Left lobe of liver (tissue), 2 donors: ENCODE data around the gene MRPS35. TPM values are rescaled to one million over a fixed set of nuclear protein-coding genes. Genes with fewer than 3 reads are reported as not detected.
A peak's percentile ranks its signal among the peaks of the same experiment; 100 is the strongest.

Experiments
- ATAC-seq: fragments of 200-7000 bp; cut with Tn5 transposase; one replicate; pipeline ENCODE4 v1.9.1; 2020; ENCODE audit warnings: mild to moderate bottlenecking, moderate library complexity
- DNase-seq: peaks from one replicate; pipeline ENCODE4 v3.0.0-alpha.2; 2020; ENCODE audit warnings: low spot score
- total RNA-seq: library from RNA; stranded (reverse); gene quantifications from one replicate; pipeline ENCODE4 v1.2.1, GENCODE V29; 2021
- donor health status: DM: no; HTN: no; CAD: no; lungs with moderate emphysema.
- donor health status: DM: no; HTN: yes; CAD: no.

The MRPS35 gene
- total RNA-seq, 1 donor from 2014 or later: 32.1 TPM

- no peak for DNase-seq
- ATAC-seq: no peak
Observed at GRCh38 chr12:27771481-27772327, 61.1 kb downstream of the MRPS35 start.

- ATAC-seq (no peak), DNase-seq (no peak)
Observed at GRCh38 chr12:27772328-27773049, 61.9 kb downstream of the MRPS35 start.

GRCh38 chr12:27777141-27777540, 66.5 kb downstream of the MRPS35 start:
- no peak for DNase-seq
- ATAC-seq: no peak

GRCh38 chr12:27778206-27778605, 67.6 kb downstream of the MRPS35 start:
- no peak for ATAC-seq

GRCh38 chr12:27779416-27779919, 68.8 kb downstream of the MRPS35 start:
- DNase-seq (no peak), ATAC-seq (no peak)

More at GRCh38 chr12:27778206-27778605, 67.6 kb downstream of the MRPS35 start:
- DNase-seq: no peak

GRCh38 chr12:27779920-27780611, 69.4 kb downstream of the MRPS35 start, which contains the start of the genes KLHL42 and MANSC4:
KLHL42 (plus strand) TSS chr12:27780233; CDS start chr12:27780331, 98 bp downstream.
MANSC4 (minus strand) TSS chr12:27780236; CDS start chr12:27771276, 8,960 bp downstream.
- DNase-seq (peak; percentile 78), ATAC-seq (peak; percentile 95)

- DNase-seq (no peak), ATAC-seq (peak; percentile 62)
Observed at GRCh38 chr12:27780612-27781408, 70.2 kb downstream of the MRPS35 start.

GRCh38 chr12:27781680-27782079, 71.0 kb downstream of the MRPS35 start:
- ATAC-seq (no peak), DNase-seq (no peak)

- no peak for DNase-seq
- no peak for ATAC-seq
Observed at GRCh38 chr12:27782481-27782880, 71.8 kb downstream of the MRPS35 start.

- no peak for DNase-seq
- ATAC-seq: no peak
Observed at GRCh38 chr12:27785882-27786570, 75.4 kb downstream of the MRPS35 start.

- DNase-seq: no peak
- no peak for ATAC-seq
Observed at GRCh38 chr12:27787559-27787958, 76.9 kb downstream of the MRPS35 start.

GRCh38 chr12:27790179-27790578, 79.5 kb downstream of the MRPS35 start:
- DNase-seq (no peak), ATAC-seq (no peak)

- DNase-seq: no peak
- ATAC-seq: no peak
Observed at GRCh38 chr12:27794818-27795584, 84.4 kb downstream of the MRPS35 start.

GRCh38 chr12:27796128-27796527, 85.5 kb downstream of the MRPS35 start:
- DNase-seq: no peak
- no peak for ATAC-seq

GRCh38 chr12:27797301-27798025, 86.8 kb downstream of the MRPS35 start:
- DNase-seq (no peak), ATAC-seq (no peak)

GRCh38 chr12:27800819-27801218, 90.2 kb downstream of the MRPS35 start:
- ATAC-seq: no peak
- DNase-seq: no peak

GRCh38 chr12:27801630-27802029, 91.0 kb downstream of the MRPS35 start:
- ATAC-seq: no peak
- DNase-seq: no peak

GRCh38 chr12:27802511-27802910, 91.9 kb downstream of the MRPS35 start:
- ATAC-seq (no peak), DNase-seq (no peak)
